GM20000 (cell line): Measurements from ENCODE around the gene CASKIN1.
"Not testable (repeated sequence)": the region's sequence is repeated elsewhere in the genome, so short reads cannot be mapped to it uniquely, and the experiment has no call there.

ENCODE experiments used
- DNase-seq: peaks from one replicate; pipeline ENCODE4 v3.0.0; 2012; ENCODE audit warnings: low spot score
- TF ChIP-seq, protein P1 (sequence below): IDR thresholded peaks from 2 replicates; pipeline ENCODE4 v1.5.1; 2012; ENCODE audit warnings: mild to moderate bottlenecking, control low read depth; ENCODE audit errors: extremely low read depth, missing control alignments

The CASKIN1 gene

DNA sequence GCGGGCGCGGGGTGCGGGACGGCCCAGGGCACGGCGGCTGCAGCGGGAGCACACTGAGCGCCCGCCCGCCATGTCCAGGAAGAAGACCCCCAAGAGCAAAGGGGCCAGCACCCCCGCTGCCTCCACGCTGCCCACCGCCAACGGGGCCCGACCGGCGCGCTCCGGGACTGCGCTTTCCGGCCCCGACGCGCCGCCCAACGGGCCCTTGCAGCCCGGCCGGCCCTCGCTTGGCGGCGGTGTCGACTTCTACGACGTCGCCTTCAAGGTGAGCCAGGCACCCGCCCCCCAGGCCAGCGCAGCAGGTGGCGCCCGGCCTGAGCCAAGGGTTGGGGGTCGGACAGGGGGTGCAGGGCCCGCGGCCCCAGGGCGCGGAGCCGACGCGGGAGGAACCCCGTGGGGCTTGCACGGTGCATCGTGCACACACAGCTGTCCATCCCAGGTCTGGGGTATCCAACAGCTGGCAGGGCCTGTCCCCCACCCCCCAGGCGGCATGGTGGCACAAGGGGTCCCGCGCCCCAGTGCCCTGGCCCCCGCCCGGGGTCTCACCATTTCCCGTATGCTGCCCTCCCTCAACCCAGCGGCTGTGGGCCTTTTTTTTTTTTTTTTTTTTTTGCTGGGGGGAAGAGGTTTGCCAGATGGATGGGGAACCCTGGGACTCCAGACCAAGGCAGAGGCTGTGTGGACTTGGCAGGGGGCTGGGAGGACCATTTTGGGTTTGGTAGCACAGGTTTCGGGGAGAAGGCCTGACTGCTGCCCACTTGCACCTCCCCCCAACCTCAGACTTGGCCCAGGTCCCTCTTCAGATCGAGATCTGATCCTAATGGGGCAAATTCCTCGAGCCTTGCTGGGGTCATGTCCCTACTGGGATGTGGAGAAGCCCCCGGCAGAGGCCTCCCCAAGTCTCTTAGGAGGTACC lies 47.4 kb downstream of the CASKIN1 start:
- TF ChIP-seq, protein P1, sequence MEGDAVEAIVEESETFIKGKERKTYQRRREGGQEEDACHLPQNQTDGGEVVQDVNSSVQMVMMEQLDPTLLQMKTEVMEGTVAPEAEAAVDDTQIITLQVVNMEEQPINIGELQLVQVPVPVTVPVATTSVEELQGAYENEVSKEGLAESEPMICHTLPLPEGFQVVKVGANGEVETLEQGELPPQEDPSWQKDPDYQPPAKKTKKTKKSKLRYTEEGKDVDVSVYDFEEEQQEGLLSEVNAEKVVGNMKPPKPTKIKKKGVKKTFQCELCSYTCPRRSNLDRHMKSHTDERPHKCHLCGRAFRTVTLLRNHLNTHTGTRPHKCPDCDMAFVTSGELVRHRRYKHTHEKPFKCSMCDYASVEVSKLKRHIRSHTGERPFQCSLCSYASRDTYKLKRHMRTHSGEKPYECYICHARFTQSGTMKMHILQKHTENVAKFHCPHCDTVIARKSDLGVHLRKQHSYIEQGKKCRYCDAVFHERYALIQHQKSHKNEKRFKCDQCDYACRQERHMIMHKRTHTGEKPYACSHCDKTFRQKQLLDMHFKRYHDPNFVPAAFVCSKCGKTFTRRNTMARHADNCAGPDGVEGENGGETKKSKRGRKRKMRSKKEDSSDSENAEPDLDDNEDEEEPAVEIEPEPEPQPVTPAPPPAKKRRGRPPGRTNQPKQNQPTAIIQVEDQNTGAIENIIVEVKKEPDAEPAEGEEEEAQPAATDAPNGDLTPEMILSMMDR: no peak
- DNase-seq: peak; percentile 64

DNA sequence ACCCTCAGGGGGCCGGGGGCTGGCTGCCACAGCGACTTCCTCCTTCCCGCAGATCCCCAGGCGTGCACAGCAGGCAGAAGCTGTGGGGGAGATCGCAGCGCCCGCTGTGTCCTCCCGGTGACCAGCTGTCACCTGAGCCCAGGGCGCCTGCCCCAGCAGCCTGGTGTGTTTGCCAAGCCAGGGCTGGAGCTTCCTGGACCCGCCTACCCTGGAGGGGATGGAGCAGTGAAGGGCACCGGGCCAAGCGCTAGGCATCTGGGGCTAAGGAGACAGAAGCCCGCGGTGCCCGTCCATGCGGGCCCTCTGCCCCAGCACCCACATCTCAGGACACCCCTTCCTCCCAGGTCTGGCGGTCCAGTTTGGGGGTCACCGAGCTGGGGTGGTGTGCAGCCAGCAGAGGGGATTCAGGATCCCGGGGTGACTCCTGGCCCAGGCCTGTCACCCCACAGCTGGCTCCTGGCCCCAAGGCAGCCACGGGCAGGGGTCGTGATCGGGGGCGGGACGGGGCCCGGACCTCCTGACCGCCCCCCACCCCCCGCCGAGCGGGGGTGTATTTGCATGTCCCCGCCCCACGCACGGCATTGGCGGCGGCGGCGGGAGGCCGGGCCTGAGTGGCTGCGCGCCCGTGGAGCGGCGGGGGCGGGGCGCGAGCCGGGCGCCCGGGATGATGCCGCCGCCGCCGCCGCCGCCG lies 48.3 kb downstream of the CASKIN1 start, which contains the start of gene RAB26:
RAB26 (plus strand) TSS at position 645 of the 691 bp plus-strand sequence. CDS start 159 bp downstream, outside the sequence.
- DNase-seq: peak; percentile 76

DNA sequence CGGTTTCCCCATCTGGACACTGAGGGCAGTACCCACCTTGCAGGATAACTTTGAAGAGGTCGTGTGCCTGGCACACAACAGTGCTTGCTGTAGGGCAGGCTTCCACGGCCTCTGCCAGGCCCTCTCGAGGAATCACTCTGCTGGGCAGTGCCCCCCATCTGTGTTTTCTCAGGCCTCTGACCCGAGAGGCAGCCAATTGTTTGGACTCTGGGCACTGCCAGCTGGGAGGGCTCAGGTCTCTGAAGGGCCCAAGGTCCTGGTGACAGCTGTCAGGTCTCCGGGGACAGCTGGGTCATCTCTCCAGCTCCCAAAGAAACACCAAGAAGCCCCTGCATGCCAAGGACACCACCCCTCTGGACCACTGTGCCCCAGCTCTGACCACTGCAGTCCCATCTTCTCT lies 49.0 kb downstream of the CASKIN1 start:
- TF ChIP-seq, protein P1: no peak
- DNase-seq: no peak

More for the DNA sequence above, 48.3 kb downstream of the CASKIN1 start, which contains the start of gene RAB26:
- TF ChIP-seq, protein P1: no peak

DNA sequence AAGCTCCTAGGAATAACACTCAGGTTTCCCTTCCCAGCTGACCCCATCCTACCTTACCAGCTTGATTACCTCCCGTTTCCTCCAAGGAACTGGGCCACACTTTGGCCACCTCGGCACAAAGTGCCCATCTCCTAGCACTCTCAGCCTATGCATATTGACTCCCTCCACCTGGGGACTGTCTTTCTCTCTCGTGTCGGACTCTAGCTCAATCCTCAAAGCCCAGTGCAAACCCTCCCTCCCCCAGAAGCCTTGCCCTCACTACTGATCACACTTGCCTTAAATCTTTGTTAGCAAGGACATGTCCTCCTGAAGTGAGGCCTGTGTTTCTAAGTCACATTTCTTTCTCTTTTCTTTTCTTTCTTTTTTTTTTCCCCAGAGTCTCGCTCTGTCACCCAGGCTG lies 50.6 kb downstream of the CASKIN1 start:
- TF ChIP-seq, protein P1: no peak
- DNase-seq: no peak

DNA sequence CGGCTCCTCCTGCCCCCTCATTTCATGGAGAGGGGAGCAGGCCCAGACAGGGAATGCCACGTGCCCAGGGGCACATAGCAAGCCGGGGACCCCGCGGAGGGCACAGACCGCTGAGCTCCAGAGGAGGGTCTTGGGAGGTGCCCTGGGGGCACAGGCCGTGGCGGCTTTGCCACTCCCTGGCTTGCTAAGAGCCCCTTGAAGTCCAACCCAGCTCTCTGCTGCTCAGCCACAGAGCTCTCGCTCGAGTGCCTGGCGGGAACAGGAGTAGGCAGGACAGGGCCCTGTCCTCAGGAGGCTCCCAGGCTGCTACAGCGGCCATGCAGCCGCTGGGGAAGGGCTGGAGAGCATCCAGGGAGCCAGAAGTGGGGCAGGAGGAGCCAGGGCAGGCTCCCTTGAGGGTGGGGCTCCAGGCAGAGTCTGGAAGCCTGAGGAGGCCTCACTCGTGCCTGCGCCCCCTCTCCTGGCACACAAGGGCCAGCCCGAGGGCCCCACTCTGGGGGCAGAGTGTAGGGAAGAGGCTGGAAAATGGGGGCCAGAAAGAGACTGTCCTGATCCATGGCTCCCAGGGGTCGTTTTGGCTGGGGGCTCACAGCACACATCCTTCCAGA lies 52.4 kb downstream of the CASKIN1 start:
- DNase-seq: no peak
- TF ChIP-seq, protein P1: no peak

DNA sequence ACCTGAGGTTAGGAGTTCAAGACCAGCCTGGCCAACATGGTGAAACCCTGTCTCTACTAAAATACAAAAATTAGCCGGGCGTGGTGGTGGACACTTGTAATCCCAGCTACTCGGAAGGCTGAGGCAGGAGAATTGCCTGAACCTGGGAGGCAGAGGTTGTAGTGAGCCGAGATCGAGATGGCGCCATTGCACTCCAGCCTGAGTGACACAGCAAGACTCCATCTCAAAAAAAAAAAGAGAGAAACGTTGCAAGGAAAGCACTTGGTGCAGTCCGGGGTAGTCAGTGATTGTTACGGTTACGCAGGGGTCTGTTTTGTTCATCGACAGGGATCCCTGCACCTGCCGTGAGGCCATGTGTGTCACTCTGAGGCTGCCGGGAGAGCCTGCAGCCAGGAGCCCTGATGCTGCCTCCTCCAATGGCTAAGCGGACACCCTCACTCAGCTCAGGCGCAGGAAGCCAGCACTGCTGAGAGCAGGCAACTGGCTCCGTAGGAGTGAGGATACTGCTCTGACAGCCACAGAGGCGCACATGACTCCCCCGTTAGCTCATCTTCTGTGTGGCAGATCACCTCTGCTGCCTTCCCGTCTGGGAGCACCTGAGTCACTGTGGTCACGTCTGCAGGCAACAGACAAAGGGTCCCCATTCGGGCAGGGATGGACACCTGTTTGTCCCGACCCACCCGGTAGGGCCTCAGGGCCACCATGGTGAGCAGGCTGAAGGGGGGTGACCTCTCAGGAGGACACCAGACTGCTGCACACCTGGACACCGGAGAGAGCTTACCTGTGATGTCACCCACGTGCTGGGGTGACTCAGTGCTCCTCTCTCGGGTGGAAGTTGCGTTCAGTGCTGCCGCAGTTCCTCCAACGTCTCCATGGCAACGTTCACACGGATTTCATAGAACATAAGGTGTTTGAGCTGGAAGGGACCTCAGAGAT lies 53.2 kb downstream of the CASKIN1 start:
- DNase-seq: no peak
- TF ChIP-seq, protein P1: no peak

DNA sequence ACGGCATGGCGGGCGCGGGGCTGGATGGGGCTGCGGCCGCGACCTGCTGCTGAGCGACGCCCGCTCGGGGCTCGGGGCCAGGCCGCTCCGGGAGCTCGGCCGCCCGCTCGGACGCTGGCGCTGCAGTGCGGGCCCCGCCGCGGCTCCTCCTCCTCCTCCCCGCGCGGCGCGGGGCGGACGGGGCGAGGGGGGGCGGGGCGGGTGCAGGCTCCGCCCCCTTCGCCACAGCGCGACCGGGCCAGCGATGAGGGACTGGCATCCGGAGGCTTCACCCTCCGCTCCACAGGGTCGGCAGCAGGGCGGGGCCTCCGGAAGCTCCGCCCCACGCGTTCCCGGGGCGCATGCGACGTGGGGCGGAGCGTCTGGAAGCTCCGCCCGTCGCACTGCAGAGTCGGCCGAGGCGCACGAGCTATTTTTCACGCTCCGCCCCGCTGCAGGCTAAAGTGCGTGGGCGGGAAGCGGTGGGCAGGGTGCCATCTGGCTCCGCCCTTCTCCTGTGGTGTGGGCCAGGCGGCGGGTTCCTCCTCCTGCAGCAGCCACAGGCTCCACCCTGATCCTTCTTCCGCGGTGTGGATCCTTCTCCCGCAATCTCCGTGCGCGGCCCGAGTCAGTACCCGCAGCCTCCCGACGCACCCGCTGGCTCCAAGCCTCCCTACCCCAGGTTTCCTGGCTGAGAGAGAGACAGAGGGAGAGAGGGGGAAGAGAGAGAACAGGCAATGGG lies 60.5 kb downstream of the CASKIN1 start, which contains the start of gene PKD1:
PKD1 (minus strand) TSS at position 129 of the 721 bp plus-strand sequence. CDS start 209 bp downstream, outside the sequence.
- peak; percentile 45 for DNase-seq

DNA sequence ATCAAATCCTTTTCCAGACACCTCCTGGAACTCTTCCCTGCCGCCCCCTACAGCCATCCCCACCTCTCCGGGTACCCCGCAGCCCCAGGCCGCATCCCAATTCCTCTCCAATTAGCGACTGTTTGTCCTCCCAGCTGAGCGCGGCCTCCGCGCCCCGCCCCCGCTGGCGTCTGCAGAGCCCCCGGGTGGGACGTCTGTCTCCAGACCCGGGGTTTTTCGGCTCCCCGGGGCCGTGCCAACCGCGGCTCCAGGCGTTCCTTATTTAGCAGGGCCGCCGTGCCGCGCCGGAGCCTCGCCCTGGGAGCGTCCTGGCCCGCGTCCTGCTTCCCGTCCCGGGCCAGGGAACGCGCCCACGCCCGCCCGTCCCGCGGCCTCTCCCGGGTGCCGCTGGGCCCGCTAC lies 61.3 kb downstream of the CASKIN1 start:
- not testable (repeated sequence) for DNase-seq

DNA sequence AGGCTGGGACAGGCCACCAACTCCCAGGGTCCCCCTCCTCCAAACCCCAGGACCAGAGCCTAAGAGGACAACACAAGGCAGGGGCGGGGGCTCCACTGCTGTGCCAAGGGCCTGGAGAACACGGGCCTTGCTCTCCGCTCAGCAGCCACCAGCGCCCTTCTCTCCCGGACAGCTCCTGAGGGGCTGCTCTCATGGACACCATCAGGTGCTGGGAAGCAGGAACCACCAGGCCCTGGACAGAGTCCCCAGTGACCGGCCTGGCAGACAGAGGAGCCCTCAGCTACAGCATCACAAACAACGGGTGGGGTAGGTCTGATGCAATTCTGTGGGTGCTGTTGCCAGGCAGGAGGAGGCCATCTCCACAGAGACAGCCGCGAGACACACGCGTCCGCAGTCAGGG lies 62.6 kb downstream of the CASKIN1 start:
- DNase-seq: not testable (repeated sequence)

DNA sequence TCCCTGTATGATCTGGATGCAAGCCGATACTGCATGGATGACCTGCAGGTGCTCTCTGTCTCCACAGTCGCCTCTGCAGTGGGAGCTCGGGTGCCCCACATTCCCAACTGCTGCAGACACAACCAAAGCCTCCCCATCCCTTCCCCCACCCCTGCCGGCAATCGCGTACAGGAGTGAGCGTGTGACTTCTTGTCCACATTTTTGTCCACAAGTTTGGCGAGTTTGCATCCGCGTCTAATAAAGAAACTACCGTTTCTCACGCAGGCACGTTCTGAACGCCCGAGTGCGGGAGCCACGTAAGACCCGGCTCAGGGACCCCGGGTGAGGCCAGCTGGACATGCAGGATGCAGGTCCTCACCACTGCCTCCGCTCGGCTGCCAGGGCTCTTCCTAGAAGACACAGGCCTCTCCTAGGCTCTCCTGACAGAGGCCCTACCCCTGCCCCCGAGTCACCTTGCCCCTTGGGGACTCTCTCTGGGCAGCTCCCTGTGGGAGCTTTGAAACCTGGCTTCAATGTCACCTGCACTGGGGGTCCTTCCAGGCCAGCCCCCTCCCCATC lies 66.4 kb downstream of the CASKIN1 start:
- not testable (repeated sequence) for DNase-seq
